Measurements from ENCODE around the gene ITPK1. TPM values are rescaled to one million over a fixed set of nuclear protein-coding genes. Genes with fewer than 3 reads are reported as not detected.

ITPK1 gene
- polyA plus RNA-seq, 1 of the 3 experiments (the other 2 are of a cell fraction) = 23.2 TPM

GRCh38 chr14:93035917-93036651 is 79.6 kb downstream of the ITPK1 start:
- WGBS (ENCODE audit: low lambda C conversion rate) = 72% methylated on average over 20 of the region's 22 CpGs
- peak overlapping the region; percentile 7; the same call in 1 of the 2 replicates for H3K4me2 ChIP-seq
- peak; percentile 41; the same call in 1 of the 2 replicates for TF ChIP-seq FOSL2 (IDR thresholded peaks at IDR 0.05; ENCODE audit: borderline replicate concordance, low read depth)
- no peak for TF ChIP-seq TAF1 (IDR thresholded peaks at IDR 0.05; ENCODE audit: borderline replicate concordance, low read depth, low read length)
- TF ChIP-seq PBX3 (IDR thresholded peaks at IDR 0.05) = no peak
- no peak for TF ChIP-seq FOXM1 (IDR thresholded peaks at IDR 0.05; ENCODE audit: low read depth)
- peak; percentile 35; the same call in 1 of the 2 replicates for TF ChIP-seq TCF12 (IDR thresholded peaks at IDR 0.05)
- no peak for TF ChIP-seq NFIC (IDR thresholded peaks at IDR 0.05; ENCODE audit: borderline replicate concordance)
- no peak for TF ChIP-seq IRF3 (IDR thresholded peaks at IDR 0.05; ENCODE audit: low read depth, low read length)

GRCh38 chr14:93035585-93035916 is 80.2 kb downstream of the ITPK1 start:
- POLR2A ChIA-PET = no interaction called here
- H2AFZ ChIP-seq (ENCODE audit: low read depth) = no peak overlapping the region
- no peak overlapping the region for H3K4me2 ChIP-seq
- no peak overlapping the region for H3K9ac ChIP-seq
- H3K36me3 ChIP-seq (replicated peaks in 1 of 2; ENCODE audit: control insufficient read depth in 1 of 2, insufficient read depth in 2 of 2, low read length in 1 of 2) = no peaks in the 10 kb centered on the region
- 0 out of 2 replicates have a peak, but pooled peaks cover 5% of the 10 kb centered on the region for H4K20me1 ChIP-seq (ENCODE audit: insufficient read depth)
- 100% methylated on average over 2 of the region's 5 CpGs for WGBS (ENCODE audit: low lambda C conversion rate)
- no peak overlapping the region for H3K4me3 ChIP-seq (ENCODE audit: low read depth in 2 of 2, low read length in 1 of 2)
- CTCF ChIA-PET = interaction anchor here (1.1 to 2.8 kb wide), 9 partner anchors 8 to 89 kb away, joined by 3 to 10 read pairs (median 7); no protein-coding TSS in a partner anchor
- H3K9me2 ChIP-seq = no peaks in the 10 kb centered on the region
- no peak for DNase-seq
- no peaks in the 10 kb centered on the region for H3K27me3 ChIP-seq (ENCODE audit: insufficient read depth)
- no peaks in the 10 kb centered on the region for H3F3A ChIP-seq (replicated peaks; ENCODE audit: insufficient read depth)
- H3K4me1 ChIP-seq (ENCODE audit: control insufficient read depth in 1 of 2, insufficient read depth in 2 of 2, low read depth in 1 of 2, low read length in 1 of 2) = peaks cover 8 to 63% of the 10 kb centered on the region in 2 experiments; a peak in 3 of 4 replicates
- no peak overlapping the region; a peak in 1 of 4 replicates for H3K27ac ChIP-seq (ENCODE audit: low read depth in 2 of 2, low read length in 1 of 2)
- H3K9me3 ChIP-seq = no peaks in the 10 kb centered on the region
- H3K79me2 ChIP-seq (ENCODE audit: insufficient read depth) = no peaks in the 10 kb centered on the region
- TF ChIP-seq SMC3 (IDR thresholded peaks at IDR 0.05; ENCODE audit: low read depth, low read length) (no peak), POLR2AphosphoS5 (IDR thresholded peaks at IDR 0.05; ENCODE audit: low read depth, low read length) (no peak), GABPA (IDR thresholded peaks at IDR 0.05; ENCODE audit: low read depth) (no peak), RCOR1 (IDR thresholded peaks at IDR 0.05; ENCODE audit: low read length) (no peak), USF2 (IDR thresholded peaks at IDR 0.05; ENCODE audit: borderline replicate concordance, low read depth, low read length) (no peak), TEAD4 (IDR thresholded peaks at IDR 0.05; ENCODE audit: borderline replicate concordance, insufficient read depth) (no peak), CHD2 (IDR thresholded peaks at IDR 0.05; ENCODE audit: low read length, partially characterized antibody) (no peak), TCF12 (IDR thresholded peaks at IDR 0.05) (no peak), PBX3 (IDR thresholded peaks at IDR 0.05) (no peak), MAX (IDR thresholded peaks at IDR 0.05; ENCODE audit: low read depth) (no peak), REST (IDR thresholded peaks at IDR 0.05; ENCODE audit: low read depth, low read length) (no peak), EZH2phosphoT487 (IDR thresholded peaks at IDR 0.05; ENCODE audit: borderline replicate concordance, low read depth) (no peak), FOXM1 (IDR thresholded peaks at IDR 0.05; ENCODE audit: low read depth) (no peak), FOSL2 (IDR thresholded peaks at IDR 0.05; ENCODE audit: borderline replicate concordance, low read depth) (no peak)

More at GRCh38 chr14:93035917-93036651, 79.6 kb downstream of the ITPK1 start:
- H3K9ac ChIP-seq = no peak overlapping the region
- no peaks in the 10 kb centered on the region for H3K79me2 ChIP-seq (ENCODE audit: insufficient read depth)
- no peak overlapping the region for H3K4me3 ChIP-seq (ENCODE audit: low read depth in 2 of 2, low read length in 1 of 2)
- no peaks in the 10 kb centered on the region for H3K27me3 ChIP-seq (ENCODE audit: insufficient read depth)
- DNase-seq = no peak
- 0 out of 2 replicates have a peak, but pooled peaks cover 5% of the 10 kb centered on the region for H4K20me1 ChIP-seq (ENCODE audit: insufficient read depth)
- no peaks in the 10 kb centered on the region for H3K36me3 ChIP-seq (replicated peaks in 1 of 2; ENCODE audit: control insufficient read depth in 1 of 2, insufficient read depth in 2 of 2, low read length in 1 of 2)
- no peak overlapping the region; a peak in 1 of 4 replicates for H3K27ac ChIP-seq (ENCODE audit: low read depth in 2 of 2, low read length in 1 of 2)
- no peak overlapping the region for H2AFZ ChIP-seq (ENCODE audit: low read depth)
- no peaks in the 10 kb centered on the region for H3K9me2 ChIP-seq
- ChIA-PET CTCF (interaction anchor here (1.3 to 2.4 kb wide), 4 partner anchors 12 to 77 kb away, joined by 3 to 10 read pairs (median 8); no protein-coding TSS in a partner anchor), POLR2A (no interaction called here)
- no peaks in the 10 kb centered on the region for H3K9me3 ChIP-seq
- H3K4me1 ChIP-seq (ENCODE audit: control insufficient read depth in 1 of 2, insufficient read depth in 2 of 2, low read depth in 1 of 2, low read length in 1 of 2) = peaks cover 8 to 69% of the 10 kb centered on the region in 2 experiments; a peak in 3 of 4 replicates
- no peaks in the 10 kb centered on the region for H3F3A ChIP-seq (replicated peaks; ENCODE audit: insufficient read depth)

All from SK-N-SH (cell line).